NCI-H774 (cell line): ENCODE data around the gene ZNF169.
"Not testable (repeated sequence)": the region's sequence is repeated elsewhere in the genome, so short reads cannot be mapped to it uniquely, and the experiment has no call there.

Experiments used
- DNase-seq: peaks from one replicate; lab custom pipeline; 2025; lab: John Stamatoyannopoulos, UW

The ZNF169 gene

GRCh38 chr9:94348754-94349153, 89.7 kb downstream of the ZNF169 start:
- DNase-seq = not testable (repeated sequence)
